Esophagus squamous epithelium (tissue), 4 donors: ENCODE measurements around the gene FOXJ2.

ENCODE experiments used
- POLR2A ChIP-seq, 4 donors: fragments of 450-650 bp; IDR thresholded peaks; one replicate each; pipeline ENCODE4 v1.6.1; 2017; ENCODE audit warnings: antibody characterized with exemption in 4 of 4, mild to moderate bottlenecking in 4 of 4, moderate library complexity in 3 of 4
- TF ChIP-seq, protein P1 (sequence below), 6 experiments: fragments of 450-650 bp in 4 of 6; fragments of 200-600 bp in 2 of 6; sonication (generic) in 2 of 6; IDR thresholded peaks; one replicate each; pipeline ENCODE4 v1.5.1; 2016 to 2019; ENCODE audit warnings: antibody characterized with exemption in 6 of 6, mild to moderate bottlenecking in 4 of 6, moderate library complexity in 4 of 6

- TF ChIP-seq, protein P1, sequence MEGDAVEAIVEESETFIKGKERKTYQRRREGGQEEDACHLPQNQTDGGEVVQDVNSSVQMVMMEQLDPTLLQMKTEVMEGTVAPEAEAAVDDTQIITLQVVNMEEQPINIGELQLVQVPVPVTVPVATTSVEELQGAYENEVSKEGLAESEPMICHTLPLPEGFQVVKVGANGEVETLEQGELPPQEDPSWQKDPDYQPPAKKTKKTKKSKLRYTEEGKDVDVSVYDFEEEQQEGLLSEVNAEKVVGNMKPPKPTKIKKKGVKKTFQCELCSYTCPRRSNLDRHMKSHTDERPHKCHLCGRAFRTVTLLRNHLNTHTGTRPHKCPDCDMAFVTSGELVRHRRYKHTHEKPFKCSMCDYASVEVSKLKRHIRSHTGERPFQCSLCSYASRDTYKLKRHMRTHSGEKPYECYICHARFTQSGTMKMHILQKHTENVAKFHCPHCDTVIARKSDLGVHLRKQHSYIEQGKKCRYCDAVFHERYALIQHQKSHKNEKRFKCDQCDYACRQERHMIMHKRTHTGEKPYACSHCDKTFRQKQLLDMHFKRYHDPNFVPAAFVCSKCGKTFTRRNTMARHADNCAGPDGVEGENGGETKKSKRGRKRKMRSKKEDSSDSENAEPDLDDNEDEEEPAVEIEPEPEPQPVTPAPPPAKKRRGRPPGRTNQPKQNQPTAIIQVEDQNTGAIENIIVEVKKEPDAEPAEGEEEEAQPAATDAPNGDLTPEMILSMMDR (IDR thresholded peaks at IDR 0.05): no peak
- no peak for TF ChIP-seq POLR2A (IDR thresholded peaks at IDR 0.05)
These were observed 21.2 kb upstream of the FOXJ2 start for GRCh38 chr12:8011331-8011730.
